Superior temporal gyrus (tissue), 1 donor: ENCODE results near the gene SMCO3.
"Not testable (repeated sequence)": the region's sequence is repeated elsewhere in the genome, so short reads cannot be mapped to it uniquely, and the experiment has no call there.

Experiments
- DNase-seq: peaks from one replicate; pipeline ENCODE4 v3.0.0-alpha.2; 2016; ENCODE audit errors: extremely low spot score

SMCO3 gene

GRCh38 chr12:14774906-14775635 lies 38.9 kb downstream of the SMCO3 start:
- DNase-seq: no peak

- DNase-seq: peak; percentile 98
These were observed 39.7 kb downstream of the SMCO3 start for GRCh38 chr12:14774074-14774905.

DNA sequence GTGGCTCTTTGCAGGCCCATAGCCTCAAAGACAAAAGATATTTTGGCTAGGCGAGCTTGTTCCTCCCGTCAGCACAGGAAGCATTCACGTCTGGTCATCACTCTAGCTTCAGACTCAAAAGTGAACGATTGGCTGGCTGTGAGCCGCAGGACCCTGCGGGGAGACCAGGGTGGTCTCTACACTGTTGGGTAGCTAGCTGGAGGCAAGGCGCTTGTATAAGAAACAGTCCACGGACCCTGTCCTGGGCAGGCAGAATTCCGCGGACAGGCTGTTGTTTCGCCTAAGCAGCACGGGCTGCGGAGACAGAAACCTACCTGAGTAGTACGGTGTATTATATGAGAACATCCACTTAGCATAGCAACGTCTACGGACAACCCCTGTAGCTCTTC lies 40.3 kb downstream of the SMCO3 start:
- no peak for DNase-seq

- DNase-seq: no peak
These were observed 41.0 kb downstream of the SMCO3 start for GRCh38 chr12:14772946-14773345.

DNA sequence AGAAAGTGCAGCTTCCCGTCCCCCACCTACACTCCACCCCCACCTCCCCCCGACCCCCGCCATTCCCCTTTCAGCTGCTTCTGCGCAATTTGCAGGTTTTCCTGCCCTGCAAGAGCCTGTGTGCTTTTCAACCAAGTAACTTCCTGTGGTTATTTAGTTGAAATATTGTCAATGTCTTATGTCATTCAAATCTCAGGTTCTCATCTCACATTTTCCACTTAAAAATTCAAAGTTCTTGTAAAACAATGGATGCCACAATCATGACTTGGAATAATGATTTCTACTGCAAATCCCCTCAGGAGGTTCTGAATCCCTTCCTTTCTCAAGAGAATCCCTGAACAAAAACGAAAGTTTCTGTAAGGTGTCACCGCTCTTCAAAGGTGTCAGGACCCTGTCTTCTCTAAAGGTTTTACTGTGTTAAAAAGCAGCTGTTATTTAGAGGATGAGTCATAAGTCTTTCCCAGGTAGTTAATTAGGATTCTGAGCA lies 42.3 kb downstream of the SMCO3 start:
- no peak for DNase-seq

DNA sequence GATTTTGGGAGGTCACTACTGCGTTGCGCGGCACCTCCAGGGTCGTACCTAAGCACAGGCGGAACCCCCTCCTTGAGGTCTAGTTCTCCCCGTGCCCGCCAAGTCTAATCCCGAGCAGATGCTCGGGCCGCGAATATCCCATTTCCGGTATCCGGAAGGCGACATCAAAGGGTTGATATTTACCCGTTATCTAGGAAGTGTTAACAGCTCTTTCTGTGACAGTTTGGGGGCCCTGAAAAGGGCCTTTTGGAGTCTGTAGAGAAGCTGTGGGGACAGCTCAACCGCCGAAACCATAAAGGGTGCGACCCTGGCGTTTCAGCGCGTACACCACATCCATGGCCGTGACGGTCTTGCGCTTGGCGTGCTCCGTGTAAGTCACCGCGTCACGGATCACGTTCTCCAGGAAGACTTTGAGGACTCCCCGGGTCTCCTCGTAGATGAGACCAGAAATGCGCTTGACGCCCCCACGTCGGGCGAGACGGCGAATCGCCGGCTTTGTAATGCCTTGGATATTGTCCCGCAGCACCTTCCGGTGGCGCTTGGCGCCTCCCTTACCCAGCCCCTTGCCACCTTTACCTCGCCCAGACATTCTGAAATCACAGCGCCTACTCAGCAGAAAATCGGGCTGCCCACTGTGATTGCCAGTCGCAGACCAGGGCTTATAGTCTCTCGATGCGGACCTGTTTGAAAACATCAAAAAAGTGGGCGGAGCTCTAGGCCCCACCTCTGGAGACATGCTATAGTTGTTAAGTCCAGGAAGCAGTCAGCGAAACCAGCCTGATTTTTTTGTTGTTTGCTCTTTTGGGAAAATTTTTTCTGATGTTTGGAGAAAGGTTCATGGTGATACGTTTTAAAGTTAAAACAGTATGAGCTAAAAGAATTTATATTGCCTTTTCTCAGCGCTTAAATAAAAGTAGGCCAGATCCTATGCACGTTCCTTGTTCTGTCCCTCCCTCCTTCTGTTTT lies 43.2 kb downstream of the SMCO3 start:
- peak; percentile 99 for DNase-seq

- DNase-seq: peak; percentile 70
These were observed 44.0 kb downstream of the SMCO3 start for GRCh38 chr12:14769969-14770495.

DNA sequence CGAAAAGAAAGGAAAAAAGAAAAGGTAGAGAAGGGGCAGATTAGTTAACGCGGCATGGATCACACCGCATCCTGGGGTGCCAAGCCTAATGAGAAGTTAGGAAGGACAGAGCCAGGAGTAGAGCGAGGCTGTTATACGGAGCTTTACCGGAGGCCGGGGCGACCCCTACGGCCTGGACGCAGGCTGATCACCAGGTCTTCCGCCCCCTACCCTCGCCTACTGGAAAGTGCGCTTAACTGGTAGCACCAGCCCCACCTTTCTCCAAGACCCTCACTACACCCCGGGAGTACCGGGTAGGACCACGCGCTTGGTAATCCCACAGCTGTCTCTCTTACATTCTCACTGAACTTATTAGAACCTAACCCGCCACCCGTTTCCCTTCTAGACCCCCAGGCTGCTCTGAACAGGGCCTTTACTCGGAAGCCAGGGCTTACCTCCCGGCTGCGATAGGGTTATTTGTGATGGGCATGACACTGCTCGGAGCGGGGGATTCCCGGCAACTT lies 44.5 kb downstream of the SMCO3 start:
- no peak for DNase-seq

GRCh38 chr12:14768823-14769405 lies 45.1 kb downstream of the SMCO3 start:
- no peak for DNase-seq

DNA sequence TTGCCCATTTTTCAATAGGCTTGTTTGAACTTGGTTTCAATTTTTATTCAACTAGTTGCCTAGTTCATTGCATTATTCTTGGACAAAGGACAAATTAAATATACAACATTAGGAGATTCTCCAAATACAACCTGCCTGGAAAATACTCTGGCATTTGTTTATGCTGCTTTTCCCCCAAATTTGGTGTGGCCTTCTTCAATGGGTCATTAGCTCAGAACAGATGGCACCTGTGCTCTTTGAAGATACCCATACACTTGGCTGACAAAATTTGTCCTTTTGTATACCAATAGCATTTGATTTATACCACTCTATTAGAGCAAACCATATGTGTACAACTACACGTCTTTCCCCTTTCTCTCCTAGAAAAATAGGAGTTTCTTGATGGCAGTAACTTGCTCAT lies 46.4 kb downstream of the SMCO3 start:
- DNase-seq: no peak

DNA sequence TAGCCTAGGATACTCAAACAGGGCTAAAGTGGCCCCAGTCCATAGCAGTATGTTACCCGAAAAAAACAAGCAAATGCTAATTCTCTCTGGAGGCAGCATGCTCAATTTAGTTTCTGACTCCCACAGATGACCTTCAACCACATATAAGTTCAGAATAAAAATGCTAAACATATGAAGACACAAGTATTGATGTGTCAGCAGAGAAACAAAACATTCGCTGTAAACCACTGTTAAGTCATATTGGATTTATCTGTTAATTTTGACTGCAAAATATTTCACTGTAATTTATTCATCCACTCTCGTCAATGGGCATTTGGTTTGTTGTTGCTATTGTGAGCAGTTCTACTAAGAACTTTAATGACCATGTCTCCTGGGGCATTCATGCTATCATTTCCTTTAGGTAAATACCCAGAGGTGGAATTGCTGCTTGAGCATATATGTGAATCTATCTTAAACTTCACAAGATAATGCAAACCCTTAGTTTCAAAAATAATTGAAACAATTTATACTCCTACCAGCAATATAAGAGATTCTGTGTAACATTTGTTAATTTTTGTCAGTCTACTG lies 47.2 kb downstream of the SMCO3 start:
- DNase-seq: no peak

GRCh38 chr12:14766020-14766419 lies 48.0 kb downstream of the SMCO3 start:
- not testable (repeated sequence) for DNase-seq

DNA sequence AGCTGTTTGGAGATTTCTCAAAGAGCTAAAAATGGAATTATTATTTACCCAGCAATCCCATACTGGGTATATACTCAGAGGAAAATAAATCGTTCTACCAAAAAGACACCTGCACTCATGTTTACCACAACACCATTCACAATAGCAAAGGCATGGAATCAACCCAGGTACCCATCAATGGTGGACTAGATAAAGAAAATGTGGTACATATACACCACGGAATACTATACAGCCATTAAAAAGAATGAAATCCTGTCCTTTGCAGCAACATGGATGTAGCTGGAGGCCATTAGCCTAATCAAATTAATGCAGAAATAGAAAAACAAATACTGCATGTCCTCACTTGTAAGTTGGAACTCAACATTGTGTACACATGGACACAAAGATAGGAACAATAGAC lies 48.6 kb downstream of the SMCO3 start:
- no peak for DNase-seq

GRCh38 chr12:14759711-14760280 lies 54.2 kb downstream of the SMCO3 start:
- not testable (repeated sequence) for DNase-seq

DNA sequence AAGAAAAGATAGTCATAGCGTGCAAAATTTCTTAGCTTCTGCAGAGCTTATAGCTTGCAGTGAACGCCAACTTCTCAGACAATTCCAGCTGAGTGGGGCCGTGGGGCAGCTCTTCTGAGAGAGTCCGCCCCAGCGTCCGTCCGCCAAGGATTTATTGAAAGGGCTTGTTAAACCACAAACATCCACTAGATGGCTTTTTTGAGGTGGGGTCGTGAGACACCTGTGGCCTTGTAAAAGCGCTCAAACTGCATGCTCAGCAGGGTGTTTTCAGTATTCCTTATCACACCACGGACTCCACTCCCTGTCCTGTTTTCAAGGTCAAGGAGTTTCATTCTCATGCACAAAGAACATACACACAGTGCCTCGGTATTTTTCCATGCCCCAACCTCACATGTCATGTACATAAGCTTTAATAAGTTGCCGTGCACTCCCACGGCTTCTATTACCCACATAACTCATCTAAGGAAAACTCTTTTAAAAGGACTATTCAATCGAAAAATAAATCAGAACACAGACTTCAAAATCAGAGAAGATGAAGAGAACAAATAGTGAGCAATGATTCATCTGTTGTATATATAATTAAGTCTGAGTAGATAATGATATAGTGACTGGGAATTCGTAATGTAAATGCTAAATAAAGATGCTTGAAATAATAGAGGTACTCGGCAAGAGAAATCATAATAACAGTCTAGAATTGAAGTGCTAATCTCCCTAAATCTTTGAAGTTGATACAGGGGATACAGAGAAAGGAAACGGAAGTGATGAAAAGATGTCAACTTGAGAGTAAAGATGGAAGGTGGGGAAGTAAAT lies 57.4 kb downstream of the SMCO3 start:
- DNase-seq: no peak
